Measurements from ENCODE around the gene SCRT2. TPM values are rescaled to one million over a fixed set of nuclear protein-coding genes. Genes with fewer than 3 reads are reported as not detected.

The SCRT2 gene
- total and polyA plus RNA-seq, 4 donors, result not detected

- TF ChIP-seq EGR1 (IDR thresholded peaks at IDR 0.05; ENCODE audit: low read depth in 2 of 2), result no peak
- no peak for TF ChIP-seq JUND (IDR thresholded peaks at IDR 0.05)
- TF ChIP-seq TAF1 (conservative IDR thresholded peaks at IDR 0.05), result no peak
- TF ChIP-seq YY1 (IDR thresholded peaks at IDR 0.05), result no peak
- TF ChIP-seq RXRA (IDR thresholded peaks at IDR 0.05), result no peak
- TF ChIP-seq RAD21 (IDR thresholded peaks at IDR 0.05), result no peak
- no peak for TF ChIP-seq HNF4A (conservative IDR thresholded peaks at IDR 0.05)
Observed at GRCh38 chr20:635893-636338, 39.7 kb downstream of the SCRT2 start (continued).

GRCh38 chr20:635028-635892, 40.3 kb downstream of the SCRT2 start:
- H3K9me3 ChIP-seq (ENCODE audit: control insufficient read depth in 4 of 4, low read length in 3 of 4), result no peaks in the 10 kb centered on the region
- no peak for TF ChIP-seq FOXA1 (IDR thresholded peaks at IDR 0.05)
- no peak for TF ChIP-seq JUND (IDR thresholded peaks at IDR 0.05)
- no peak for TF ChIP-seq SP1 (IDR thresholded peaks at IDR 0.05)
- TF ChIP-seq FOXA2 (IDR thresholded peaks at IDR 0.05), result no peak
- no peak for TF ChIP-seq REST (IDR thresholded peaks at IDR 0.05)
- TF ChIP-seq TAF1 (conservative IDR thresholded peaks at IDR 0.05), result no peak
- no peak for TF ChIP-seq RAD21 (IDR thresholded peaks at IDR 0.05)
- no peaks in the 10 kb centered on the region for H3K4me1 ChIP-seq (ENCODE audit: control insufficient read depth in 4 of 4, insufficient read depth in 4 of 4, low read length in 3 of 4)
- H3K36me3 ChIP-seq (ENCODE audit: control insufficient read depth in 4 of 4, insufficient read depth in 3 of 4, low read depth in 1 of 4, low read length in 3 of 4), result no peaks in the 10 kb centered on the region
- 73% methylated on average over 9 of the region's 9 CpGs for WGBS
- H3K4me3 ChIP-seq (ENCODE audit: low read depth in 1 of 3, low read length in 3 of 3), result no peak overlapping the region
- no peaks in the 10 kb centered on the region for H3K27me3 ChIP-seq (ENCODE audit: control insufficient read depth in 4 of 4, insufficient read depth in 4 of 4, low read length in 3 of 4)
- no peak overlapping the region for H3K27ac ChIP-seq (ENCODE audit: low read depth in 1 of 2, low read length in 2 of 2)
- no peak for DNase-seq (ENCODE audit: low spot score)
- no peak overlapping the region for H3K9ac ChIP-seq (ENCODE audit: low read depth in 1 of 2, low read length in 2 of 2)

GRCh38 chr20:634148-634925, 41.3 kb downstream of the SCRT2 start:
- H3K36me3 ChIP-seq (ENCODE audit: control insufficient read depth in 4 of 4, insufficient read depth in 3 of 4, low read depth in 1 of 4, low read length in 3 of 4), result no peaks in the 10 kb centered on the region
- no peak overlapping the region for H3K27ac ChIP-seq (ENCODE audit: low read depth in 1 of 2, low read length in 2 of 2)
- no peak overlapping the region for H3K4me3 ChIP-seq (ENCODE audit: low read depth in 1 of 3, low read length in 3 of 3)
- no peaks in the 10 kb centered on the region for H3K4me1 ChIP-seq (ENCODE audit: control insufficient read depth in 4 of 4, insufficient read depth in 4 of 4, low read length in 3 of 4)
- H3K27me3 ChIP-seq (ENCODE audit: control insufficient read depth in 4 of 4, insufficient read depth in 4 of 4, low read length in 3 of 4), result no peaks in the 10 kb centered on the region
- H3K9ac ChIP-seq (ENCODE audit: low read depth in 1 of 2, low read length in 2 of 2), result no peak overlapping the region
- WGBS, result 63% methylated on average over 14 of the region's 14 CpGs
- no peak for TF ChIP-seq ATF3 (IDR thresholded peaks at IDR 0.05)
- no peak for TF ChIP-seq FOXA1 (IDR thresholded peaks at IDR 0.05)
- TF ChIP-seq FOXA2 (IDR thresholded peaks at IDR 0.05), result no peak
- TF ChIP-seq CTCF (IDR thresholded peaks at IDR 0.05; ENCODE audit: low read depth, low read length, missing input control), result no peak
- no peak for TF ChIP-seq HNF4A (conservative IDR thresholded peaks at IDR 0.05)
- no peak for TF ChIP-seq RAD21 (IDR thresholded peaks at IDR 0.05)
- TF ChIP-seq RXRA (IDR thresholded peaks at IDR 0.05), result no peak
- no peak for TF ChIP-seq ZBTB33 (IDR thresholded peaks at IDR 0.05)
- H3K9me3 ChIP-seq (ENCODE audit: control insufficient read depth in 4 of 4, low read length in 3 of 4), result no peaks in the 10 kb centered on the region
- DNase-seq (ENCODE audit: low spot score), result no peak

Data from liver (tissue), 9 donors.